ENCODE results near the gene TTN. TPM values are rescaled to one million over a fixed set of nuclear protein-coding genes. Genes with fewer than 3 reads are reported as not detected.
"Not testable (repeated sequence)": the region's sequence is repeated elsewhere in the genome, so short reads cannot be mapped to it uniquely, and the experiment has no call there.

TTN gene
- total RNA-seq, 1 donor from 2014 or later, result 1.5 TPM

DNA sequence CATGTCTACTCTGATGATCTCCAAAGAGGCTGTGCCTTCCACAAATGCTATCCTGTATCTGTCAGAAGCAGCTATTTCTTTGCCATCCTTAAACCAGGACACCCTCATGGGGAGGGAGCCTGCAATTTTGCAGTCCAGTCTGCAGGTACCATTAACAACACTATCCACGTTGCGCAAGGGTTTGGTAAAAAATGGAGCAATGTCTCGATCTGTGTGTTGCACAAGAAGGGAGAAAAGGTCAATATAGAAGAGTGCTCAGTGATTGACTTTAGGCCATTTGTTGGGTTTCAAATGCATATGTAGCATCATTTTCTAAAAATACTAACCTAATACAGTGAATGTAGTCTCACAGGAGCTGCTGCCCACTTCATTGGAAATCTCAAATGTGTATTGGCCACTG is 74.3 kb downstream of the TTN start:
- ATAC-seq, result no peak

DNA sequence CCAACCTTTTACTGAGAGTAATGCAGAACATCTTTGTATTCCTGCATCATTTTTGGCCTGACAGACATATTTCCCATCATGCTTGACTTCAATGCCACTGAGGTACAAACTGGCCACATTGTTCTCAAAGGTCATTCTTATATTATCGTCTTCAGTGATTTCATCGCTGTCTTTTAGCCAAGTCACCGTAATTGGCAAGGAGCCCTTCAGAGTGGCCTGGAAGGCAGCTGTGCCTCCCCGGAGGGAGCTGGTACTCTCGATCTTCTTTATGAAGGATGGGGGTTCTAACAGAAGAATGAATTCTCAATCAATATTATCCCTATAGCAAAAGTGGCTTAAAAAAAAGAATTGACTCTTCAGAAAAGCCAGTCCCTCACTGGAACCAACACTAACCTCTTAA is 75.9 kb downstream of the TTN start:
- ATAC-seq, result no peak

DNA sequence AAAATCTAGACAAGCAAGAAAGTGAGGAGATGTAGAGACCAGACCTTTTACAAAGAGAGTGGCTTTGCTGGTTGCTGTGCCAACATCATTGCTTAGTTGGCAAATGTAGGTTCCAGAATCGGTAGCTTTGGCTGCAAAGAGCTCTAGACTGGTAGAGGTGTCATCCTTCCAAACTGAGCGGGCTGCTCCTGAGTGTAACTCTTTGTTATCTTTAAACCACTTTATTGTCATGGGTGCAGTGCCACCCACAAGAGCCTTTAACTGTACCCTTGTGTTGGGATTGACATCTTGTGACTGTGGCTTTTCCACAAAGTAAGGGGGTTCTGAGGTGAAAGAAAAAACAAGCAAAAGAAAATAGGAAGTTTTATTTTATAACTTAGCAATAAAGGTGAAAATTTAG is 77.2 kb downstream of the TTN start:
- no peak for ATAC-seq

DNA sequence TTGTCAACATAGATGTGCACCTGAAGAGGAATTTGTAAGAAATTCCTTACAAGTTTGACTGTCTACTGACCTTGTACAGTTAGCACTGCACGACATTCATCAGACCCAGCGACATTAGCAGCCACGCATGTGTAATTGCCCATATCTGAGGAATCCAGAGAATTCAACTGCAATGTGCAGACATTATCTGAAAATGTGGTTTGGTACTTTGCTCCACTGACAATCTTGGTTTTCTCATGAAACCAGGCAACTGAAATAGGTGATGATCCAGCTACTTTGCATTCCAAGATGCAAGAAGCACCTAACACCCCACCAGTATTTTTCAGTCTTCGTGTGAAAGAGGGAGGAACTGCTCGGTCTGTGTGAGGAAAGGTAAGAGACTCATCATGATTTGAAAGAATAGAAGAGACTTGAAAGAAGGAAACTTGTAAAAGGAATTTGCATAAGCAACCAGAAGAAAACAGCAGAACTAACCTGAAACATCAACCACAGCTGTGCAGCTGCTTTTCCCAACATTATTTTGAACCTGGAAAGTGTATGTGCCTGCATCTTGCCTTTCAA is 83.4 kb downstream of the TTN start:
- no peak for ATAC-seq

DNA sequence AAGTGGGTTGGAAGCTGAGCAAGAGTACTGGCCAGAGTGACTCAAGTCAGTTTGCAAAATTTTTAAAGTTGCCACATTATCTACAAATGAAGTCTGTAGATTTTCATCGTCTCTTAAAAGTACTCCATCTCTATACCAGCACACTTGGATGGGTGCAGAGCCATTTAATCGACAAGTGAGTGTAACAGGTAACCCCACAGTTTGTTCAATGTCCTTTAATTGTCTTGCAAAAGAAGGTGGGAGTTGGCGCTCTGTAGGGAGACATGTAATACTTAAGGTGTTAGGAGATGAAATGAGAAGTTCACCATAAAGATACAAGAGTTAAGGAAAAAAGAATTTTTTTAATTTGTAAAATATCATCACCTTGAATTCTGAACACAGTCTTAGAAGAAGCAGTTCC is 84.9 kb downstream of the TTN start:
- no peak for ATAC-seq

DNA sequence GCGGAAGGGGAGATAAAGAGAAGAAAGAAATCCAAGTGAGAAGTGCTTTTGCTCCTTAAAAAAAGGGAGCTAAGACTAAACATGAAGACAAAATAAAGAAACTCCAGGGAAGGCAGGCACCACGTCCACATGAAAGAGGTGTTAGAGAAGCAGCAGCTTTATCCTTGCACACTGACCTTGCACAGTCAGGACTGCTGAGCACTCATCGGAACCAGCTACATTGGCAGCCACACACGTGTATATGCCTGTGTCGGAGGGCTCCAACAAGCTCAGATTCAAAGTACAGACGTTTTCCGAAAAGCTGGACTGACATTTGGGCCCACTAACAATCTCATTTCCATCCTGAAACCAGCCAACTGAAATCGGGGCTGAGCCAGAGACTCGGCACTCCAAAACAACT is 88.2 kb downstream of the TTN start:
- no peak for ATAC-seq

DNA sequence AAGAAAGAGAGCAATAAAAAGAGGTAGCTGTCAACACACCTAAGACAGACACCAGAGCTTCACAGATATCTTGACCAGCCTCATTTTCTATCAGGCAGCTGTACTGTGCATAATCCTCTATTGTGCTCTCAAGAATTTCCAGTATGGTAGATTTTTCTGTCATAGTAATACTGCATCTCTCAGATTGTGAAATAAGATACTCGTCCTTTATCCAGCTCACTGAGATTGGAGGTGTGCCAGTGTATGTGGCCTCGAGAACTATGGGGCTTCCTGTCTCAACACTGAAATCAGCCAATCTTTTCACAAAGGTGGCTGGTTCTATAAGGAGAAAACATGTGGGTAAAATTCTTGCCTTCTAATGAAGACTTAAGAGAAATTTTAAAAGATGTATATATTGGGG is 88.9 kb downstream of the TTN start:
- ATAC-seq, result no peak

DNA sequence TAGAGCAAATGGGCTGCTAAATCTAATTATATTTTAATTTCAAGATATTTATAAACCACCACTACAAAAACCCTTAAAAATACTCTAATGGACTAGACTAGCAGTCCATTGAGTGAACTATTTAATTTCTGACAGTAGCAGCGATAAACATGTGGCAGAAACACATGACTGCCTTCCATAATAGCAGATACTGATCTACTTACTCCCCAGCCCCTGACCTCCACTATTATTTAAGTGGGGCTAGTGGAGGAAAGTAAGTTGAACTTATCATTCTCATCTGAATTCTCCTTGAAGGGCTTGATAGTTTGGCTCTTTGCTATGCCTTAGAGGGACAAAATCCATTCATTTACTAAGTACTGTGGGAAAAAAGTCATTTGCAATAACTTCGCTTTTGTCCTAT is 90.8 kb downstream of the TTN start:
- ATAC-seq, result no peak

DNA sequence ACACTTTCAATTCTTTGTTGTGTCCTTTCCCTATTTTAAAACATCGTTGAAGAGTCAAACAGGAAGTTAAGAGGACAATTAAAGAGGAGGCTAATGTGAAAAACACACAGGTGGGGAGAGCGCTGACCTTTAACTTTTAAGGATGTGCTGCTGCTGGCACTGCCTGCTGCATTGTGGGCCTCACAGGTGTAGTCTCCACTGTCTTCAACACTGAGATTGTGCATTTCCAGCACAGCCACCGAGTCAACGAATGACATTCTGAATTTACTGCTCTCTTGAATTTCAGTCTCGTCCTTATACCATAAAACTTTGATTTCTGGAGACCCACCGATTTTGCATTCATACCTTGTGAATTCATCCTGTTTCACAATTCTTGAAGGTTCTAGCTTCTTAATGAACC is 91.9 kb downstream of the TTN start:
- ATAC-seq, result no peak

DNA sequence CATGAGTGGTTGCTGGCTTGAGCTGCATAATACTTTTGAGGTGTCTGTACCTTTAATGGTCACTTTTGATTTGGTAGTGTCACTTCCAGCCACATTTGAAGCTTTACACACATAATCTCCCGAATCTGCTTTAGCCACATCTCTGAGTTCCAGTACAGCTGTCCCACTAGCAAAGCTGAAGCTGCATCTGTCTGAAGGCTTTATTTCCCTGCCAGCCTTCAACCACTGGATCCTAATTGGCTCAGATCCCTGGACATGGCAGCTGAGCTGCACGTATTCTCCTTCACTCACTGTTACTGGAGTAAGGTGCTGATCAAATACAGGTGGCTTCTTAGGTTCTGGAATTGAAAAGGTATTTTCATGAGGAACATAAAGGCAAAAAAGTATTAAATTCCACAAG is 99.7 kb downstream of the TTN start:
- ATAC-seq, result no peak

DNA sequence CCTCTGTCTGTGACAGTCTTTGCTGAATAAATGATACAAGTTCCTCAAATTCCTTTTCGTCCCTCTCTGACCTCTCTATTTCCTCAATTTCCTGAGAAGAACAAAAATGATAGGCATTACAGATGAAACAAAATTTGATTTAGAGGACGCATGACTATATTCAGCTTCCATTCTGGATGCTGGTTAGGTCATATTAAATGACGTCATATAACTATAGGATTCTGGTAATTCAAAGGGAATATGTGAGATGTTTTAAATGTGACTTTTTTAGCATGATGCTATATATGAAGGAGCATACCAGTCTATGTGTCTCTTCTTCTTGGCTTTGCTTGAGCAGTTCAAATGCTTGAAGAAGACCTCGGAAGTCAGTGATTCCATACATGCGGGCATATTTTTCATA is 102.3 kb downstream of the TTN start:
- no peak for ATAC-seq

DNA sequence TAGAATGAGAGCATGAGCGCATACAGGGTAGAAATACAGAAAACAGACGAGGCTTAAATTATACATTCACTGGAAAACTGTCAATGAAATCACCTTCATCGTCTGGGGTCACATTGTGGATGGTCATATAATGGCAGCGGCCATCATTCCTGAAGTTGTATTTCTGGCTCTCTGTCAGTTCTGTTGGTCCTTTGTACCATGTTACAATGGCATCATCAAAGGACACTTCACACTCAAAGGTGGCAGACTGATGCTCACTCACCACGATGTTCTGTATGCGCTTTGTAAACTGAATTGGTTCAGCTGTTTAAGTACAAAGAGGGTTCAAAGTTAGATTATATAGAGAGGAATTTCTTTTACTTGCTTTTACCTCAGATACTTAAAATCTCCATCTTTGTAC is 104.9 kb downstream of the TTN start:
- ATAC-seq, result no peak

DNA sequence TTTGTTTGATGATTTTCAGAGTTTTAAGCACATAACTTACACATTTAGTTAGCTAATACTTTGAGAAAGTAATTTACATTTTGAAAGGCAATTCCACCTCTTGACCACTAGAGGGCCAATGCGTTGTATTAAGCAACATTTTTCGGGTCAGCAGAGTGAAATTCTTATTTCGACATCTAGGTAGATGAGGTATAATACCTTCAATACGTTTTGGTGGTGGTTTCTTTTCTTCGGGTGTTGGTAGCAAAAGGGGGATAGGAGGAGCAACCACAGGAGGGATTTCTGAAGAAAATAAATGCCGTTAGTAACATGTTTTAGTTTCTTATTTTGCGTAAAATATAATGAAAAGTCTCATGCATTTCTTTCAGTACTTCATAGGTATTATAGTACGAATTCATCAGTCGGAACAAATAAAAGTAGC is 106.3 kb downstream of the TTN start:
- no peak for ATAC-seq

DNA sequence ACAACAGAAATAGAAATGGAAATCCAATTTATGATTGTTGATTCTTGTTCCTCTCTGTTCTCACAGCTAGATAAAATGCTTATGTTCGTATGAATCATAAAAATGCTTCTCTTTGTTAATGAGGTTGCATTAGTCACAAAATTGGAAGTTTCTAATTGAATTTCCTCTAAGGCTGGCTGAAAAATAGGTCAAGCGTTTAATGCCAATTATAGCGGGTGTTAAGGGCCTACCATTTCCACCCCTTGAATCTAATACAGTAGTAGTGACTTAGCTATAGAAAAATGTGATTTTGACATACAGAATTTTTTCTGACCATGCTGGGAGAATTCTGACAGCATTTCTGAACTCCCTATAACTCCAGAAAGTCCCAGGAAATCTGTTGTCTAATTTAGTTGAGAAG is 107.1 kb downstream of the TTN start:
- no peak for ATAC-seq

DNA sequence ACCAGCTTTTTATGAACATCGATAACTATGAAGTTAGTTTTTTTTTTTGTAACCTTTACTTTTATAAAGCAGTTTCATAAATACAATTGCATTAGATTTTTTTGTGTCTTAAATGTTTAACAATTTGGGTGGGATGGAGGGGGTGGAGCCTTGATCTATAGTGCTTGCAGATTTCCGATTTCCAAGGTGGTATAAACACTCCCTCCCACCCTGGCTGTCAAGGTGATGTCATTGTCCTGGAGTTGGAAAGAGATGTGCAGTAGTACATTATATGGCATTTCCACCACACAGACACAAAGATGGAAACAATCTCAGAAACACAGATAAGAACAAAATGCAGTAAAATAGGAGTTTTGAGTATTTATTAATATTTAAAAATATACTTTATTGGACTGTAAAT is 114.4 kb downstream of the TTN start:
- no peak for ATAC-seq

DNA sequence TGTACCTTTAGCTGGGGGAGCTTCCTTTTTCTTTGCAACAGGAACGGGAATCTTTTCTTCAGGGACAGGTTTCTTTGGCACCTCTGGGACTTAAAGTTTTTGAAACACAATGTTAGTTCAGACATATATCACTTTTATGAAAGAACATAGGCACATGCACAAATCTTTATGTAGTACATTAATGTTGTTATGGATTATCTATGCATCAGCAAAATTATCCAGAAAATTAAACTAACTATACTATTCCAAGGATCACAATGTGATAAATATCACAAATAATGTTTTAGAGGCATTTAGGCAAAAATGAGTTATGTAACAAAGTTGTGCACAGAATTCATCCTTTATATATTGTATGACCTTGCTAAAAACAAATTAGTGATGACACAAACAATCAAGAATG is 117.4 kb downstream of the TTN start:
- no peak for ATAC-seq

DNA sequence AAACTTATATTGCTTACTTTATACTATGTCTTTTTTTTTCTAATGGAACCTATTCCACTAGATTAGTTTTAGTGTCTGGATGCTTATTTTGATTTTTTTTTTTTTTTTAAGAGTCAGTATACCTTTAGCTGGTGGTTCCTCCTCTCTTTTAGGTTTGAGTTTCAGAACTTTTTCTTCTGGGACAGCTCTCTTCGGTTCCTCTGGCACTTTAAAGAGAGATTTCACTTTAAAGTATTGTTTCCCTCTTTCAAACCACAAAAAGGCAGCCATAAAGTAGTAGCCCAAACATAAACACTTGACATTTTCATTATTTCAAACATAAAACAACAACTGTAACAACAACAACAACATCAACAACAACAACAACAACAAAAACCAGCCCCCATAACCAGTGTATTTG is 123.3 kb downstream of the TTN start:
- no peak for ATAC-seq

DNA sequence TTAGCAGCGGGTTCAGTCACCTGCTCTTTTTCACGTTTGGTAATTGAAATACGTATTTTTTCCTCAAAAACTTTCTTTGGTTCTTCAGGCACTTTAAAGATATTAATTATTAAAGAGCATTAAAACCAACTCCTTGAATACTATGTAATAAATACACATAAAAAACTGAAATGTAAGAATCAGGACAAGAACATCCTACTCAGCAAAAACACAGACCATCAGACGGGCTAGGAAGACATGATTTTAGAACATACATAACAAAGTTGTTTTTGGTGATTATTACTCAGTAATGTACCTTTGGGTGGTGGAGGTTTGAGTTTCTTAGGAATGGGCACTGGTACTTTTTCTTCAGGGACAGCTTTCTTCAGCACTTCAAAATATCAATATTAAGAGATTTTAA is 126.1 kb downstream of the TTN start:
- ATAC-seq, result no peak

DNA sequence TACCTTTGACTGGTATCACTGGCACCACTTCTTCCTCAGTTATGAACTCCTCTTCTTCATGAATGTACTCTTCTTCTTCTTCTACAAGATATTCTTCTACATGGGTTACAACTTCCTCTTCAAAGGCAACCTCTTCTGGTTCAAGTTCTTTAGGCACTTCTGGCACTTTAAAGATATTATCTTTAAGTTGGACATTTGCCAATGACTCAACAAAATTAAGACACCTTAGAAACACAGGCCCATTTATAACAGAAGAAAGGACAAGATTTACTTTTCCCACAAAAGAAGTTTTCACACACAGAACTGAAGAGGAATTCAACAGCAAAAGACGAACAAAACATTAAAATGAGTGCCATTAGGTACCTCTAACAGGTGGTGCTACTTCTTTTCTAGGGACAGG is 127.3 kb downstream of the TTN start:
- no peak for ATAC-seq

DNA sequence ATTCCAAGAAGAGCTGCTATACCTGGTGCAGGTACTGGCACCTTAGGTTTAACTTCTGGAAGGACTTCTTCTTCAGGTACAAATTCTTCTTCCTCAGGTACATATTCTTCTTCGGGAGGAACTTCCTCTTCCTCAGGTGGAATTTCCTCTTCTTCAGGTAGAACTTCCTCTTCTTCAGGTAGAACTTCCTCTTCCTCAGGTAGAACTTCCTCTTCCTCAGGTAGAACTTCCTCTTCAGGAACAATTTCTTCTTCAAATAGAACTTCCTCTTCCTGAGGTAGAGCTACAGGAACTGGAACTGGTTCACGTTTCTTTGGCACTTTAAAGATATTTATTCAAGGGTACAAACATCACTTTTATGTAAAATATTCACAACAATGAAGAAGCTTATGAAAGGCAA is 129.6 kb downstream of the TTN start:
- no peak for ATAC-seq

DNA sequence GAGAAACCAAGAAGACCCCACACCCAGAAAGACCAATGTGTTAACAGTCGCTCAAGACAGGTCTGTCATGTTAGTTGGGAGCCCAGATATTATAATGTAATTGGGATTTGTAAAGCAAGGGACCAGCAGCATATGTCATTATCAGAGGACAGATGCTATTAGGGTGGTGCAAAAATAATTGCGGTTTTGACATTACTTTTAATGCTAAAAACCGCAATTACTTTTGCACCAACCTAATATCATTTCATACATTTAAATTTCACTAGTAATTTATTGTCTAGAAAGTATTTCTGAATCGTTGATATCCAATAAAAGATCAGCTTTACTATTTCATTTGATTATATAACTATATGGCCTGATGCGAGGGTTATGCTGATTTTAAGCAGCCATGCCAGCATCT is 131.2 kb downstream of the TTN start:
- ATAC-seq, result no peak

DNA sequence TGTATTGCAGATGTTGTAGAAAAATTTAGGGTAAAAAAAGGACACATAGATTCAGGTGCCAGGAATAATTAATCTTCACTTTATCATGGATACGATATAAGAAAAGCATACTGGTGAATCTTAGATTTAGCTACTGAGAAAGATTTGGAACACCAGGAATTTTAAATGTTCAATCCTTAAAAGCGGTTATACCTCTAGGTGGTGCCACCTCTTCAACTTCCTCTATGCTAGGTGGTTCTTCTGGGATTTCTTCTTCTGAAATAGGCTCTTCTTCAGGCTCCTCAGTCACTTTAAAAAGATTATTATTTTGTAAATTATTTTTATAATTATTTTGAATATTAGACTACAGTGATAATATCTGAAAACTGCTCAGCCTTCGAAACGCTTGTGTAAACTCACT is 133.1 kb downstream of the TTN start:
- no peak for ATAC-seq

DNA sequence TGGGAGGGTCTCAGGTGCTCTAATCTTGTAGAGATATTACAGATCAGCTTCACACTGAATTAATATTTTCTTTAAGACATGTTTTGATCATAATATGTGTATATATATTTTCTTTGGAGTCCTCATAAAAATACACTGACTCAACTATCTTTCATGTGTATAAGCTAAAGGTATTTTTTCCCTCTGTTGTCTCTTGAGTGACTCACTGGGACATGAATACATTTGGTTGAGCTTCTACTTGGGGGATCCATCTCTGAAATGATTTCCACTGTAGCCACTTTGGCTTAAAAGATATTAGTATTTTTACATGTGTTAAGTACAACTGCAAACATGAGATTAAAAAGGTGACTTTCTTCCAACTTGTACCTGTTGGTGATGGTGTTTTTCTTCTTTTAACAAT is 140.8 kb downstream of the TTN start:
- no peak for ATAC-seq

DNA sequence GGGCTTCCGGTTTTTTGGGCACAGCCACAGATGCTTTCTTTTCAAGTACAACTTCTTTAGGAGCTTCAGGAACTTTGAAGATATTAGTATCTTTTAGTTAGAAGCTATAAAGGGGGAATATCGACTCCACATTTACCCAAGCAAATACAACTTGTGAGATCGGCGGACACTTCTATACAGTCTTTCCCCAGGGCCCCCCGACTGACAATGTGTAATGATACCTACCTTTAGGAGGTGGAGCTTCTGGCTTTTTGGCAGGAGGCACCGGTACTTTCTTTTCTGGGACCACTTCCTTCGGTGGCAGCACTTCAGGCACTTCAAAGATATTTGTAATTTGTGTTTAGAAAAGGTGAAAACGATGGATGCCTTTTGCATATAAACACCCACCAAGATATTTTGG is 148.7 kb downstream of the TTN start:
- not testable (repeated sequence) for ATAC-seq

DNA sequence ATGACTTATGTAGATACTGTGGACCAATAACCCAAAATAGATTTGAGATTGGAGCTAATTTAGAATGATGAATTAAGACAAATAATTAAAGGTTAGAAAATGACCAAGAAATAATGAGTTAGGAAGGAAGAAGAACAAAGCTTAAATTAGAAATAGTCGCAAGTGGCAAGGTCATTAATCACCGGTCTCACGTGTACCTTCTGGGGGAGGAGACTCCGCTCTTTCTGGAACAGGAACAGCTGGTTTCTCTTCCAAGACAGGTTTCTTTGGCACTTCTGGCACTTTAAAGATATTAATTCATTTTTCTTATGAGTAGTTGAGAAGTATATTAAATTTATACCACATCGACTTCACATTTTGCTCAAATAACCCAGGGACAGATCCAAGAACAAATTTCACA is 156.7 kb downstream of the TTN start:
- peak; percentile 83 for ATAC-seq

DNA sequence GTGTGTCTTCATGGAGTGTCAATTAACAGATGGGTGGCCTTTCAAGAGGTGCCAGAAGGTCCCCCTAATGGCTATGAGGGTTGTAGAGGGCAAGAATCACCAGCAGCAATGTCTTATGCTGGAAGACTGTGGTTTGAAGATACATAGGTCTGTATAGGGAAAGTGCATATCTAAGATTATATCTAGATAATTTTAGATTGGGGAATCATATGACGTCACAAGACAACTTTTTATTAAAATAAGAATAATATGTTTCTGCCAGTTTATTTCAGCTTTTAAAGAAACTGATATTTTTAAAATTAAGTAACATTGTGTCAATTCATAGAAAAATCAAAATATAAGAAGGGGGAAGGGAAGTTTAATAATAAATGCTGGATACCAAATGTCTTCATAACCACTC is 162.3 kb downstream of the TTN start:
- no peak for ATAC-seq

Measured in esophagus mucosa (tissue), 1 donor.